Right atrium auricular region (tissue), 2 donors: ENCODE data around the gene ATP6V0C. TPM values are rescaled to one million over a fixed set of nuclear protein-coding genes. Genes with fewer than 3 reads are reported as not detected.

Source experiments
- DNase-seq: peaks from one replicate; pipeline ENCODE4 v3.0.0-alpha.2; 2019; ENCODE audit warnings: low spot score
- H3K27ac ChIP-seq, 2 donors: fragments of 200-600 bp; sonication (generic); 1 replicate in 1 of 2; 2 replicates in 1 of 2; pipeline ENCODE4 v1.5.1; 2016 to 2019
- H3K27me3 ChIP-seq, 2 donors: fragments of 200-600 bp; sonication (generic); one replicate each; pipeline versions ENCODE4 v1.5.1 to v1.6.0; 2017 to 2019
- H3K36me3 ChIP-seq: fragments of 200-600 bp; sonication (generic); one replicate; pipeline ENCODE4 v1.5.1; 2016
- H3K4me1 ChIP-seq, 2 donors: fragments of 200-600 bp; sonication (generic); one replicate each; pipeline versions ENCODE4 v1.5.1 to v1.6.0; 2017 to 2019
- H3K4me3 ChIP-seq, 2 donors: fragments of 200-600 bp; sonication (generic); 1 replicate in 1 of 2; 2 replicates in 1 of 2; pipeline ENCODE4 v1.5.1; 2017 to 2019; ENCODE audit warnings: mild to moderate bottlenecking in 1 of 2, moderate library complexity in 1 of 2
- H3K9me3 ChIP-seq, 2 donors: fragments of 200-600 bp; sonication (generic); one replicate each; pipeline ENCODE4 v1.5.1; 2019
- total RNA-seq, 2 donors: library from RNA; depleted of rRNA; stranded (reverse); fragments of >200 nt; gene quantifications; one replicate each; pipeline ENCODE4 v1.1.0, GENCODE V29; 2016
- TF ChIP-seq, protein P1 (sequence below), 2 donors: fragments of 200-600 bp; sonication (generic); IDR thresholded peaks; one replicate each; pipeline ENCODE4 v1.5.1; 2019; ENCODE audit warnings: antibody characterized with exemption in 2 of 2

The ATP6V0C gene
- total RNA-seq, 2 donors from 2014 or later: 63.7 to 107 TPM

DNA sequence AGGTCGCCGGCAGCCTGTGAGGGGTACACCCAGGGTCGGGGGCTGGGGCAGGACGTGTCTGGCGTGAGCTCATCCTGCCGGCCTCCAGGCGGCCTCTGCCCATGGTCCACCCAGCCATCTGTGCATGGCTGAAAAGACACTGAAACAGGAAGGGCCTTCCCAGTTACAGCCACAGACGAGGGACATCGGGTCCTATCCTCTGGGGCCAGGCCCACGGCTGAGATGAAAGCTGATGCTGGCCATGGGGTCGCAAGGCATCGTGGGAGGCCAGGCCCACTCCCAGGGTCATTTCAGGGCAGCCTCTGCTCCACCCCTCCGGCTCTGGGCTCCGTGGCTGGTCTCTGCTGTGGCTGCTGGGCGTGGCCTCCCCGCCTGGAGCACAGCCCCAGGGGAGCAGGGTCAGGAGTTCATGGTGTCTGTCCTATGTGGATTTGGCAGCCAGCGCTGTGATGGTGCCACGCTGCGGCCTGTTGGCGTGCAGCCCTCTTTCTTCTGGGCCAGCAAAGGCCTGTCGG, 16.6 kb upstream of the ATP6V0C start:
- H3K4me3 ChIP-seq: no peak overlapping the region
- TF ChIP-seq, protein P1, sequence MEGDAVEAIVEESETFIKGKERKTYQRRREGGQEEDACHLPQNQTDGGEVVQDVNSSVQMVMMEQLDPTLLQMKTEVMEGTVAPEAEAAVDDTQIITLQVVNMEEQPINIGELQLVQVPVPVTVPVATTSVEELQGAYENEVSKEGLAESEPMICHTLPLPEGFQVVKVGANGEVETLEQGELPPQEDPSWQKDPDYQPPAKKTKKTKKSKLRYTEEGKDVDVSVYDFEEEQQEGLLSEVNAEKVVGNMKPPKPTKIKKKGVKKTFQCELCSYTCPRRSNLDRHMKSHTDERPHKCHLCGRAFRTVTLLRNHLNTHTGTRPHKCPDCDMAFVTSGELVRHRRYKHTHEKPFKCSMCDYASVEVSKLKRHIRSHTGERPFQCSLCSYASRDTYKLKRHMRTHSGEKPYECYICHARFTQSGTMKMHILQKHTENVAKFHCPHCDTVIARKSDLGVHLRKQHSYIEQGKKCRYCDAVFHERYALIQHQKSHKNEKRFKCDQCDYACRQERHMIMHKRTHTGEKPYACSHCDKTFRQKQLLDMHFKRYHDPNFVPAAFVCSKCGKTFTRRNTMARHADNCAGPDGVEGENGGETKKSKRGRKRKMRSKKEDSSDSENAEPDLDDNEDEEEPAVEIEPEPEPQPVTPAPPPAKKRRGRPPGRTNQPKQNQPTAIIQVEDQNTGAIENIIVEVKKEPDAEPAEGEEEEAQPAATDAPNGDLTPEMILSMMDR (IDR thresholded peaks at IDR 0.05): no peak
- no peaks in the 10 kb centered on the region for H3K9me3 ChIP-seq
- no peaks in the 10 kb centered on the region for H3K27me3 ChIP-seq
- H3K36me3 ChIP-seq: peaks cover 7% of the 10 kb centered on the region
- H3K27ac ChIP-seq: peak overlapping the region in 1 of 2 donors; percentile 38
- H3K4me1 ChIP-seq: peaks cover 0 to 42% of the 10 kb centered on the region in 2 donors
- no peak for DNase-seq

DNA sequence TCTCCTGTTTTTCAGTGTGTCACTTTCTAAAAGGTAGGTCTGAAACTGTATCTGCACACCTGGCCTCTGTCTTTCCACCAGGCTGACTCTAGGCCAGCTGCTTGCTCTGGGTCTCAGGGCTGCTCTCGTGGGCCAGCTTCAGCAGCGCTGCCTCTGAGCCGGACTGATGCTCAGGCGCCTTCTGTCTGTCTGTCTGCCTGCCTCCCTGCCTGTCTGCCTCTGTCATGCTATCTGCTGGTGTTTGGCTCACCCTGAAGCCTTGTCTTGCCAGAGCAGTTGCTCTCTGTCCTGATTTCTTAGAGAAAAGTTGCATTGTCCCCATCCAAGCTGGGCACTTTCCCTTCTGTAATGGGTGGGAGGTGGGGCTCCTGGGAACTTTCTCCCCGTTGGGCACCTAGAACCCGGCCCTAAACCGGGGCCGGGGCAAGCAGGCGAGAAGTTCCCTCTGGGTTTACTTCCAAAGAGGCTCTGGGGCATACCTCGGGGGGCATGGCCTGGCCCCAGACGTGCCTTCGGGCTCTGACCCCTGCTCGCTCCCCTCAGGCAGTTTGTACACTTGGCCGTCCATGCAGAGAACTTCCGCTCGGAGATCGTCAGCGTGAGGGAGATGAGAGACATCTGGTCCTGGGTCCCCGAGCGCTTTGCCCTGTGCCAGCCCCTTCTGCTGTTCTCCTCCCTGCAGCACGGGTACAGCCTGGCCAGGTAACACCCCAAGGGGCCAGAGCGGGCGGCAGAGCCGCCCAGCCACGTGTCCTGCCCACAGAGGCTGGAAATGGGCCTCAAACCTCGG, 15.9 kb upstream of the ATP6V0C start:
- H3K27ac ChIP-seq: peak overlapping the region; percentile 10 to 38
- no peaks in the 10 kb centered on the region for H3K27me3 ChIP-seq
- H3K36me3 ChIP-seq: peaks cover 7% of the 10 kb centered on the region
- no peak overlapping the region for H3K4me3 ChIP-seq
- DNase-seq: no peak
- H3K4me1 ChIP-seq: peaks cover 0 to 49% of the 10 kb centered on the region in 2 donors
- H3K9me3 ChIP-seq: no peaks in the 10 kb centered on the region
- TF ChIP-seq, protein P1 (IDR thresholded peaks at IDR 0.05): no peak

DNA sequence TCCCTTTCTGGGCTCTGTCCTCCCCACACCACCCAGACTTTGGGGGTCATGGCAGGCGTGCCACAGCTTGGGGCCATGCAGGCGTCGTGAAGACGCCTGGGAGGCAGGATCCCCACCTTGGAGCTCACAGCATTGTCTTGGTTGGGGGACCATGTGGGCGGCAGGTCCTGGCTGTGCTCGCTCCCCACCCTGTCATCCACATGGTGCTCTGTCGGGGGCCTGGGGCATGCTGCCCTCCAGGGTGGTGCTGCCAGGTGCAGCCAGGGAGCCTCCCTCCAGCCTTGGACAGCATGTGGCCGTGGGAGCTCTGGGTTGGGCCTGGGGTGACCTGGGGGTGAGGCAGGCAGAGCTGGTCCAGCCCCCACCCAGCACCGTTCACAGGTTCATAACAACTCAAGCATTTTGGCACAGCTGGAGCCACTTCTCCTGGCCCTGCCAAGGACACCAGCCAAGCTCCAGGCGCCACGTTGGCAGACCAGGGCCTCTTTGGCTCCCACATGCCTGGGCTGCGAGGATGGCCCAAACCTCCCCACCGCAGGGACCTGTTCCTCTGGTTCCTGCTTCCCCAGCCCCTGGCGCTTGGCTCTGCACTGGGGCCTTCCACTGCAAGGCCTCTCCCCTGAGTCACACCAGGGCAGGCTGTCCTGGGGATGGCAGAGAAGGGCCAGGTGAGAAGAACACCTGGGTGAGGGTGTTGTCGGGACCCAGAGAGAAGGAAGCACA, 15.1 kb upstream of the ATP6V0C start:
- Histone ChIP-seq H3K27ac (peak overlapping the region; percentile 10 to 38), H3K9me3 (no peaks in the 10 kb centered on the region), H3K27me3 (no peaks in the 10 kb centered on the region), H3K4me1 (peaks cover 0 to 52% of the 10 kb centered on the region in 2 donors), H3K4me3 (no peak overlapping the region), H3K36me3 (peaks cover 7% of the 10 kb centered on the region)
- TF ChIP-seq, protein P1 (IDR thresholded peaks at IDR 0.05): no peak
- DNase-seq: no peak

DNA sequence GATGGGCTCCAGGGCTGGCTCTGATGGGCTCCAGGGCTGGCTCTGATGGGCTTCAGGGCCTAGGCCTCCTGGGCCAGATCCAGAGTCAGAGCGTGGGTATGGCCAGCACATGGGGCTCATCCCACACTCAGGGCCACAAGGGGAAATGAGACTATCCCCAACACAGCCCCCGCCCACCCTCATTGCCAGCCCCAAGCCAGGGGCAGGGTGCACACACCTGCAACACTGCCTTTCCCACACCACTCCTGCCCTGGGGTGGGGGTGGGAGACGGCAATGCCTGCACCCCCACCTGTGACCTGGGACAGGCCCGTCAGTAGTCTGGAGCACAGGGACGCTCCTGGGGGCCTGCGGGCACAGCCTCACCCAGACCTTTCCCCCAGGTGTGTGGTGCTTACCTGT, 14.3 kb upstream of the ATP6V0C start:
- peaks cover 0 to 52% of the 10 kb centered on the region in 2 donors for H3K4me1 ChIP-seq
- no peak overlapping the region for H3K4me3 ChIP-seq
- no peaks in the 10 kb centered on the region for H3K27me3 ChIP-seq
- peaks cover 7% of the 10 kb centered on the region for H3K36me3 ChIP-seq
- no peaks in the 10 kb centered on the region for H3K9me3 ChIP-seq
- DNase-seq: no peak
- TF ChIP-seq, protein P1 (IDR thresholded peaks at IDR 0.05): no peak
- H3K27ac ChIP-seq: peak overlapping the region in 1 of 2 donors; percentile 7

DNA sequence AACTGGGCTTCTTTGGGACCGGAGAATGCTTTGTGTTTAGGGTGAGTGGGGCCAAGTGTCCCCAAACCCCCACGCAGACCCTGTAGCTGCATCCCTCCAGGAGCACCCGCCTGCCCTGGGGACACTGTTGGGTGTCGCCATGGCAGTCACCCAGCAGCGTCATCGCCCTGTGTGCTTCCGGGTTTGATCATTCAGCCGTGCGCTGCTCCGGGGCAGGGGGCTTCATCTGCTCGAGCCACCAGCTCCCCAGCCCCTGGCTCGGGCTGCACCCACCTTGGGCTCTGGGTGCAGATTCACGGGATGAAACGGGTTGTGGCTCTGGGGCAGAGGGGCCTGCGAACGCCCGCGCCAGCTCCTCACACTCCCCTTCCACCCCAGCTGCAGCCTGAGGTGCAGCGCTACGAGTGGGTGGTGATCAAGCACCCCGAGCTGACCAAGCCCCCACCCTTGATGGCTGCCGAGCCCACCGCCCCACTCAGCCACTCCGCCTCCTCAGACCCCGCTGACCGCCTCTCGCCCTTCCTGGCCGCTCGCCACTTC, 13.8 kb upstream of the ATP6V0C start:
- TF ChIP-seq, protein P1 (IDR thresholded peaks at IDR 0.05): no peak
- Histone ChIP-seq H3K36me3 (peaks cover 7% of the 10 kb centered on the region), H3K4me3 (no peak overlapping the region), H3K27me3 (no peaks in the 10 kb centered on the region), H3K27ac (no peak overlapping the region), H3K9me3 (no peaks in the 10 kb centered on the region), H3K4me1 (peaks cover 0 to 52% of the 10 kb centered on the region in 2 donors)
- no peak for DNase-seq
